ENCODE measurements around the gene RARB.

RARB gene

GRCh38 chr3:25618028-25618427, 190.0 kb downstream of the RARB start:
- TF ChIP-seq ZFX (IDR thresholded peaks at IDR 0.05) (no peak), CTCF (conservative IDR thresholded peaks at IDR 0.05) (no peak)

GRCh38 chr3:25619382-25619781, 191.3 kb downstream of the RARB start:
- no peak overlapping the region for H3K27ac ChIP-seq
- TF ChIP-seq CTCF (conservative IDR thresholded peaks at IDR 0.05) (no peak), ZFX (IDR thresholded peaks at IDR 0.05) (no peak)

More at GRCh38 chr3:25618028-25618427, 190.0 kb downstream of the RARB start:
- no peak overlapping the region for H3K27ac ChIP-seq

- no peak overlapping the region for H3K27ac ChIP-seq
- no peak for TF ChIP-seq ZFX (IDR thresholded peaks at IDR 0.05)
- TF ChIP-seq CTCF (conservative IDR thresholded peaks at IDR 0.05), result no peak
Measured at GRCh38 chr3:25620493-25620892, 192.4 kb downstream of the RARB start.

GRCh38 chr3:25621087-25621486, 193.0 kb downstream of the RARB start:
- TF ChIP-seq CTCF (conservative IDR thresholded peaks at IDR 0.05), result no peak
- no peak for TF ChIP-seq ZFX (IDR thresholded peaks at IDR 0.05)
- H3K27ac ChIP-seq, result no peak overlapping the region

- TF ChIP-seq ZFX (IDR thresholded peaks at IDR 0.05) (no peak), CTCF (conservative IDR thresholded peaks at IDR 0.05) (no peak)
- H3K27ac ChIP-seq, result no peak overlapping the region
Measured at GRCh38 chr3:25631989-25632388, 203.9 kb downstream of the RARB start.

- no peak for TF ChIP-seq ZFX (IDR thresholded peaks at IDR 0.05)
- no peak for TF ChIP-seq CTCF (conservative IDR thresholded peaks at IDR 0.05)
- no peak overlapping the region for H3K27ac ChIP-seq
Measured at GRCh38 chr3:25633919-25634318, 205.9 kb downstream of the RARB start.

GRCh38 chr3:25635038-25635437, 207.0 kb downstream of the RARB start:
- H3K27ac ChIP-seq, result no peak overlapping the region
- TF ChIP-seq ZFX (IDR thresholded peaks at IDR 0.05) (no peak), CTCF (conservative IDR thresholded peaks at IDR 0.05) (no peak)
